Coronary artery (tissue), 2 donors: ENCODE results near the gene UBE2C.

ENCODE experiments used
- DNase-seq: peaks from one replicate; pipeline ENCODE4 v3.0.0-alpha.2; 2017; ENCODE audit warnings: low spot score
- H3K27ac ChIP-seq, 2 donors: fragments of 200-600 bp; sonication (generic); one replicate each; pipeline ENCODE4 v1.5.1; 2016 to 2019
- H3K4me3 ChIP-seq: fragments of 200-600 bp; sonication (generic); 2 replicates; pipeline ENCODE4 v1.5.1; 2016; ENCODE audit warnings: mild to moderate bottlenecking, moderate library complexity
- TF ChIP-seq, protein P1 (sequence below): fragments of 200-600 bp; sonication (generic); IDR thresholded peaks from one replicate; pipeline ENCODE4 v1.5.1; 2019; ENCODE audit warnings: antibody characterized with exemption

UBE2C gene

DNA sequence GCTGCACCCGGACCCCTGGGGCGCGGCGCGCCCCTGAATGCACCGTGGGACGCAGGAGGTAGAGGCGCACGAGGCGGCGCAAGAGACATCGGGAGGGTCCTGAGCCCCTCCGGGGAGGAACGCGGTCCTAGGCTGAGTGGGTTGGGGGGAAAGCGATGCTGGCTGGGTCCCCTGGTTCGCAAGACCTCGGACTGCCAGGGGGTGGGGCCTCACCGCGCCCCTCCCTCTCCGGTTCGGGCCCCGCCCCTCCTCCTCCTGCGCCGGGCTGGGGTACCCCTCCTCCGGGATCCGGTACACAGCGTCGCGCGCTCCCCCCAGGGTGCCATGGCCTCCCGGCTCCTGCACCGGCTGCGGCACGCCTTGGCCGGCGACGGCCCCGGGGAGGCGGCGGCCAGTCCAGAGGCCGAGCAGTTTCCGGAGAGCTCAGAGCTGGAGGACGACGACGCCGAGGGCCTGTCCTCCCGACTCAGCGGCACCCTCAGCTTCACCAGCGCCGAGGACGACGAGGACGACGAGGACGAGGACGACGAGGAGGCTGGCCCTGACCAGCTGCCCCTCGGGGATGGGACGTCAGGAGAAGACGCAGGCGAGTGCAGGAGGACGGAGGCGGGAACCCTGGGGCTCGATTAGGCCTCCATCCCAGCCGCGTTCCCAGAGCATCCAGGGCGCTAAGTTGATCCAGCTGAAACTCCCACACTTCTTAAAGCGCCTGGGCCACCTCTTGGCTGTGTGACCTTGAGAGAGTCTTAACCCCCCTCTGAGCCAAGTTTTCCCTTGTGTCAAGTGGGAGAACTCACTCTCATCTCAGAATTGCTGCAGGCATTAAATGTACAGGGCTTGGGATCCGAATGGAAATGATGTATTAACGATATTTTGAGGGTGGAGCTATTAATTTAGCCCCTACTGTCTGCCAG is 21.7 kb downstream of the UBE2C start:
- peak overlapping the region; percentile 87 for H3K4me3 ChIP-seq
- TF ChIP-seq, protein P1, sequence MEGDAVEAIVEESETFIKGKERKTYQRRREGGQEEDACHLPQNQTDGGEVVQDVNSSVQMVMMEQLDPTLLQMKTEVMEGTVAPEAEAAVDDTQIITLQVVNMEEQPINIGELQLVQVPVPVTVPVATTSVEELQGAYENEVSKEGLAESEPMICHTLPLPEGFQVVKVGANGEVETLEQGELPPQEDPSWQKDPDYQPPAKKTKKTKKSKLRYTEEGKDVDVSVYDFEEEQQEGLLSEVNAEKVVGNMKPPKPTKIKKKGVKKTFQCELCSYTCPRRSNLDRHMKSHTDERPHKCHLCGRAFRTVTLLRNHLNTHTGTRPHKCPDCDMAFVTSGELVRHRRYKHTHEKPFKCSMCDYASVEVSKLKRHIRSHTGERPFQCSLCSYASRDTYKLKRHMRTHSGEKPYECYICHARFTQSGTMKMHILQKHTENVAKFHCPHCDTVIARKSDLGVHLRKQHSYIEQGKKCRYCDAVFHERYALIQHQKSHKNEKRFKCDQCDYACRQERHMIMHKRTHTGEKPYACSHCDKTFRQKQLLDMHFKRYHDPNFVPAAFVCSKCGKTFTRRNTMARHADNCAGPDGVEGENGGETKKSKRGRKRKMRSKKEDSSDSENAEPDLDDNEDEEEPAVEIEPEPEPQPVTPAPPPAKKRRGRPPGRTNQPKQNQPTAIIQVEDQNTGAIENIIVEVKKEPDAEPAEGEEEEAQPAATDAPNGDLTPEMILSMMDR, result no peak
- H3K27ac ChIP-seq, result peak overlapping the region; percentile 86 to 97
- peak; percentile 87 for DNase-seq

DNA sequence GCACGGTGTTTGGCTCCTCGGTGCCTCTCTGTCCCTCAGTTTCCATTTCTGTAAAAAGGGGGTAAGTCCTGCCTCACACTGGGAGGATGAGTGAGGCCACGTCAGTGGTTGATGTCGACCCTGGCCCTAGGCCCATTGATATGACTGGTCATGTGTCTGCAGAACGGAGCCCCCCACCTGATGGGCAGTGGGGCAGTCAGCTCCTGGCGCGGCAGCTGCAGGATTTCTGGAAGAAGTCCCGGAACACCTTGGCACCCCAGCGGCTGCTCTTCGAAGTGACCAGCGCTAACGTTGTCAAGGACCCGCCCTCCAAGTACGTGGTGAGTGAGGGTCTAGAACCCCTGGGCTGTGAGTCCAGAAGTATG is 22.3 kb downstream of the UBE2C start:
- peak overlapping the region; percentile 86 to 97 for H3K27ac ChIP-seq
- TF ChIP-seq, protein P1, result no peak
- DNase-seq, result no peak
- peak overlapping the region; percentile 87 for H3K4me3 ChIP-seq

DNA sequence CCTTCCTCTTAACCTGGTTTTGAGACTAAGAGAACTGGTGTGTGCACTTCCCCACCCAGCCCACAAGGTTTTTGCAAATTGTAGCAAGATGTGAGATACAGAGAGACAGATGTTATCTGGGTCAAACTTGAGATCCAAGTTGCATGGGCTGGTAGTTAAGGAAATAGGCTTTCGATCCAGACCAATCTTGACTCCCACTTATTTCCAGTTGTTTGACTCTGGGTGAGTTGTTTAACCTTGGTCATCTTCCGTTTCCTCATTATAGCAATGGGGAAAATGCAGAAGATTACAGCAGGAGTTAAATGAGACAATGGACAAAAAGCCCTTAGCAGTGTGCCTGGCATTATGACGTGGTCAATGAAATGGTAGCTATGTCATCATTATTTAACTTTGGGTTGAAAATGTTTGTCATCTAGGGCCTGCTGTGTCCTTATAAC is 22.9 kb downstream of the UBE2C start:
- TF ChIP-seq, protein P1, result no peak
- Histone ChIP-seq H3K4me3 (peak overlapping the region; percentile 87), H3K27ac (peak overlapping the region; percentile 86 to 97)
- no peak for DNase-seq

DNA sequence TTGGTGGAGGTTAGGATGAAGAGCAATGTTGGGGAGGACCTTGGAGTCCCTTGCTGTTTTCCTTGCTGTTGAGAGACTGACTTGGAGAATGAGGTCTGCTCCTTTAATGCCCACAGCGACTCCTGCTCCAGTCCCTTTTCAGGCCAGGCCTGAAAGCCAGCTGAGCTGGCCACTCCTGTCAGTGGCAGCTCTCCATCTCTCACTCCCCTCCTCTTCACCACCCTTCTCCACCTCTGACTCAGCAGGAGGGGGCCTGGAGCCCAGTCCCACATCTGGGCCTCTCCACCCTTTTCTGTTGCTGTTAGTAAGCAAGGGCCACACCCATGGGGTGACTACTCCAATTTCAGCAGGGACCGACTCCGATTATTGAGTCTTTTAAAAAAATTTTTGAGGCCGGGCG is 23.4 kb downstream of the UBE2C start:
- TF ChIP-seq, protein P1, result no peak
- DNase-seq, result peak; percentile 89
- Histone ChIP-seq H3K4me3 (peak overlapping the region; percentile 87), H3K27ac (peak overlapping the region; percentile 86 to 97)

DNA sequence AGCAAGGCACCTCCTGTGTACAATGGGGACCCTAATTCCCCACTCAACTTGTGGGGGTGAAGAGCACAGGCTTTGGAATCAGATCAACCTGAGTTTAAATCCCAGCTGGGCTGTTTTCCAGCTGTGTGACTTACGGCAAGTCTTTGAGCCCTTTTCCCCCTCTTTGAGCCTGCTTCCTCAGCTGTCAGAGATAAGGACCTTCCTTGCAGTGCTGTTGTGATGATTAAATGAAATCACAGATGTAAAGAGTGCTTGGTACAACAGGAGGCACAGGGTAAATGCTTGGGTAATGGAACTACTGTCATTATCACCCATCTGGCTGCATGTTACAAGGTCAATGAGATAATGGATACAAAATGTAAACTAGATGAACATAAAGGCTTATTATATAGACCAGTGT is 24.4 kb downstream of the UBE2C start:
- DNase-seq, result no peak
- TF ChIP-seq, protein P1, result no peak
- H3K27ac ChIP-seq, result peak overlapping the region in 1 of 2 donors; percentile 97

DNA sequence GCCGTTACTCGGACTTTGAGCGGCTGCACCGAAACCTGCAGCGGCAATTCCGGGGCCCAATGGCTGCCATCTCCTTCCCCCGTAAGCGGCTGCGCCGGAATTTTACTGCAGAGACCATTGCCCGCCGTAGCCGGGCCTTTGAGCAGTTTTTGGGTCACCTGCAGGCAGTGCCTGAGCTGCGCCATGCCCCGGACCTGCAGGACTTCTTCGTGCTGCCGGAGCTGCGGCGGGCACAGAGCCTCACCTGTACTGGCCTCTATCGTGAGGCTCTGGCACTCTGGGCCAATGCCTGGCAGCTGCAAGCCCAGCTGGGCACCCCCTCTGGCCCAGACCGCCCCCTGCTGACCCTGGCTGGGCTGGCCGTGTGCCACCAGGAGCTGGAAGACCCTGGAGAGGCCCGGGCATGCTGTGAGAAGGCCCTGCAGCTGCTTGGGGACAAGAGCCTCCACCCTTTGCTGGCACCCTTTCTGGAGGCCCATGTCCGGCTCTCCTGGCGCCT is 28.3 kb downstream of the UBE2C start:
- no peak for DNase-seq
- TF ChIP-seq, protein P1, result no peak
- Histone ChIP-seq H3K4me3 (no peak overlapping the region), H3K27ac (peak overlapping the region in 1 of 2 donors; percentile 28)

More for the DNA sequence above, 24.4 kb downstream of the UBE2C start:
- H3K4me3 ChIP-seq, result peak overlapping the region; percentile 61
